ENCODE results near the gene FBXO45. TPM values are rescaled to one million over a fixed set of nuclear protein-coding genes. Genes with fewer than 3 reads are reported as not detected.
A peak's percentile ranks its signal among the peaks of the same experiment; 100 is the strongest.
"Not testable (repeated sequence)": the region's sequence is repeated elsewhere in the genome, so short reads cannot be mapped to it uniquely, and the experiment has no call there.

Gene FBXO45
- total and polyA plus RNA-seq, 2 of the 13 experiments (the other 11 are each of a cell fraction or from before 2014, with no cell fraction given): 7.0 to 12.1 TPM

DNA sequence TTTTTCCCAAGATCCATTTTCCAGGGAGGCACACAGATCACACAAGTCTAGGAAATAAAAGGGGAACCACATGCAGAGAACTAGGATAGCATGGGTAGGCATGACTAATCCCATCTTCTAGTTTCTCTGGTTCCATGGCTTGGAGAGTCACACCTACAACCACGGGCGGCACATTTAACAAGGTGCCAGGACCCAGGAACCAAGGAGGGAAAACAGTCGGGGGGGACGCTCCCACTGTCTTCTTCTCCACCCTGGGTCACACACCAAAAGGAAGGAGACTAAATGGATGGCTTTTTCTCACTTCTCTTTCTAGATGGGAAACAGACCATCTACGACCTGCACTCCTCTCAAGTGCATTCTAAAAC is 48.8 kb upstream of the FBXO45 start:
- Histone ChIP-seq H3K9me3 (ENCODE audit: low read length) (no peaks in the 10 kb centered on the region), H3K4me2 (ENCODE audit: low read depth, low read length) (no peak overlapping the region), H3K27ac (ENCODE audit: extremely low read length, insufficient read depth, low read length) (no peak overlapping the region), H3K9ac (ENCODE audit: insufficient read depth, low read depth, low read length) (no peak overlapping the region), H4K20me1 (ENCODE audit: insufficient read depth, low read length) (no peaks in the 10 kb centered on the region), H3K27me3 (ENCODE audit: control insufficient read depth in 1 of 2, insufficient read depth in 2 of 2, low read length in 2 of 2) (peaks cover 0 to 17% of the 10 kb centered on the region in 2 experiments; a peak in 2 of 5 replicates), H3K36me3 (replicated peaks in 1 of 2; ENCODE audit: control insufficient read depth in 1 of 2, insufficient read depth in 2 of 2, low read length in 2 of 2) (no peaks in the 10 kb centered on the region), H3K79me2 (ENCODE audit: insufficient read depth, low read length) (no peaks in the 10 kb centered on the region), H3K4me3 (replicated peaks in 1 of 3; ENCODE audit: insufficient read depth in 1 of 3, low read depth in 2 of 3, low read length in 3 of 3) (no peak overlapping the region), H2AFZ (ENCODE audit: low read length) (no peak overlapping the region), H3K4me1 (ENCODE audit: insufficient read depth, low read length) (peaks cover 19% of the 10 kb centered on the region)
- WGBS (ENCODE audit: low lambda C conversion rate): 26% methylated on average over 5 of the region's 5 CpGs
- intact Hi-C loops (cut with micrococcal nuclease; ENCODE audit: unreplicated experiment): loop anchor here (1.0 to 5.0 kb wide), 4 partner anchors 33 to 493 kb away; partner anchors contain the start of gene ZDHHC19
- no peak for ATAC-seq
- CTCF ChIA-PET (ENCODE audit: low intra/inter-chr PET ratio, low total read pairs): interaction anchor here (1.1 to 3.4 kb wide), 4 partner anchors 34 to 494 kb away, joined by 4 to 28 read pairs (median 15); no protein-coding TSS in a partner anchor
- in situ Hi-C loops (cut with HindIII; ENCODE audit: extremely low pct_ligation_motif_present, low pct_unique_long_range_greater_than_20kb): loop anchor here (5.0 to 10.0 kb wide), 2 partner anchors 262 to 495 kb away; no protein-coding TSS in a partner anchor
- no peak for FAIRE-seq
- POLR2A ChIA-PET: interaction anchor here (1.5 kb wide), 1 partner anchor 498 kb away, joined by 3 read pairs; no protein-coding TSS in a partner anchor
- BruUV-seq (replicated peaks): no TSS peak
- no peak for DNase-seq (ENCODE audit: low spot score)
- TF ChIP-seq KDM4B (CRISPR knock-in tag; IDR thresholded peaks at IDR 0.05): no peak
- no peak for TF ChIP-seq SP2 (CRISPR knock-in tag; IDR thresholded peaks at IDR 0.05)
- no peak for TF ChIP-seq ATRX (CRISPR knock-in tag; IDR thresholded peaks at IDR 0.05; ENCODE audit: borderline replicate concordance)
- TF ChIP-seq, protein P1, sequence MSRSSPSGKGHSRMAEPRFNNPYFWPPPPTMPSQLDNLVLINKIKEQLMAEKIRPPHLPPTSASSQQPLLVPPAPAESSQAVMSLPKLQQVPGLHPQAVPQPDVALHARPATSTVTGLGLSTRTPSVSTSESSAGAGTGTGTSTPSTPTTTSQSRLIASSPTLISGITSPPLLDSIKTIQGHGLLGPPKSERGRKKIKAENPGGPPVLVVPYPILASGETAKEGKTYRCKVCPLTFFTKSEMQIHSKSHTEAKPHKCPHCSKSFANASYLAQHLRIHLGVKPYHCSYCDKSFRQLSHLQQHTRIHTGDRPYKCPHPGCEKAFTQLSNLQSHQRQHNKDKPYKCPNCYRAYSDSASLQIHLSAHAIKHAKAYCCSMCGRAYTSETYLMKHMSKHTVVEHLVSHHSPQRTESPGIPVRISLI (CRISPR knock-in tag; IDR thresholded peaks at IDR 0.05; ENCODE audit: borderline replicate concordance): no peak
- no peak for TF ChIP-seq SOX6 (IDR thresholded peaks at IDR 0.05)
- TF ChIP-seq SOX6 (CRISPR knock-in tag; IDR thresholded peaks at IDR 0.05): no peak
- TF ChIP-seq SMAD1 (CRISPR knock-in tag; IDR thresholded peaks at IDR 0.05; ENCODE audit: borderline replicate concordance, low read depth): no peak

DNA sequence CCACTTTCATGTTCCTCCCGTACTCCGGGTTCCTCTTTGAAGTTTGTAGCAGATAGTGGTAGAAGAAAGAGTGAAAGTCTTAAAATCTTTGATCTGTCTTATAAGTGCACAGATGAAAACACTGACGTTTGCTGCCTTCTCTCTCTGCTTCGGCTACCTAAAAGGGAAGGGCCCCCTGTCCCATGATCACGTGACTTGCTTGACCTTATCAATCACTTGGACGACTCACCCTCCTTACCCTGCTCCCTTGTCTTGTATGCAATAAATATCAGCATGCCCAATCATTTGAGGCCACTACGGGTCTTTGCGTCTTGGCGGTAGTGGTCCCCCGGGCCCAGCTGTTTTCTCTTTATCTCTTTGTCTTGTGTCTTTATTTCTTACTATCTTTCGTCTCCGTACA is 47.2 kb upstream of the FBXO45 start:
- in situ Hi-C loops (cut with HindIII; ENCODE audit: extremely low pct_ligation_motif_present, low pct_unique_long_range_greater_than_20kb); H4K20me1 ChIP-seq (ENCODE audit: insufficient read depth, low read length); FAIRE-seq; H3K79me2 ChIP-seq (ENCODE audit: insufficient read depth, low read length); H3K9me3 ChIP-seq (ENCODE audit: low read length); H3K4me3 ChIP-seq (replicated peaks in 1 of 3; ENCODE audit: insufficient read depth in 1 of 3, low read depth in 2 of 3, low read length in 3 of 3); BruUV-seq (replicated peaks); H3K27ac ChIP-seq (ENCODE audit: extremely low read length, insufficient read depth, low read length); DNase-seq (ENCODE audit: low spot score); H3K36me3 ChIP-seq (replicated peaks in 1 of 2; ENCODE audit: control insufficient read depth in 1 of 2, insufficient read depth in 2 of 2, low read length in 2 of 2); intact Hi-C loops (cut with micrococcal nuclease; ENCODE audit: unreplicated experiment); H3K9ac ChIP-seq (ENCODE audit: insufficient read depth, low read depth, low read length); H2AFZ ChIP-seq (ENCODE audit: low read length); POLR2A ChIA-PET; H3K4me2 ChIP-seq (ENCODE audit: low read depth, low read length); ATAC-seq: not testable (repeated sequence)
- Histone ChIP-seq H3K4me1 (ENCODE audit: insufficient read depth, low read length) (peaks cover 19% of the 10 kb centered on the region), H3K27me3 (ENCODE audit: control insufficient read depth in 1 of 2, insufficient read depth in 2 of 2, low read length in 2 of 2) (peaks cover 0 to 17% of the 10 kb centered on the region in 2 experiments; a peak in 2 of 5 replicates)
- CTCF ChIA-PET (ENCODE audit: low intra/inter-chr PET ratio, low total read pairs): interaction anchor here (0.7 to 3.4 kb wide), 2 partner anchors 36 to 267 kb away, joined by 3 to 28 read pairs; no protein-coding TSS in a partner anchor
- TF ChIP-seq, protein P2, sequence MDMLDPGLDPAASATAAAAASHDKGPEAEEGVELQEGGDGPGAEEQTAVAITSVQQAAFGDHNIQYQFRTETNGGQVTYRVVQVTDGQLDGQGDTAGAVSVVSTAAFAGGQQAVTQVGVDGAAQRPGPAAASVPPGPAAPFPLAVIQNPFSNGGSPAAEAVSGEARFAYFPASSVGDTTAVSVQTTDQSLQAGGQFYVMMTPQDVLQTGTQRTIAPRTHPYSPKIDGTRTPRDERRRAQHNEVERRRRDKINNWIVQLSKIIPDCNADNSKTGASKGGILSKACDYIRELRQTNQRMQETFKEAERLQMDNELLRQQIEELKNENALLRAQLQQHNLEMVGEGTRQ (IDR thresholded peaks at IDR 0.05; ENCODE audit: low read depth, low read length): peak; percentile 57; the same call in 1 of the 2 replicates
- TF ChIP-seq, protein P2 (CRISPR knock-in tag; IDR thresholded peaks at IDR 0.05; ENCODE audit: borderline replicate concordance): not testable (repeated sequence)
- TF ChIP-seq RAD51 (IDR thresholded peaks at IDR 0.05; ENCODE audit: borderline replicate concordance): peak; percentile 83; the same call in 1 of the 2 replicates
- 26% methylated on average over 12 of the region's 12 CpGs for WGBS (ENCODE audit: low lambda C conversion rate)
